HG03097 (cell line): ENCODE results near the gene GOLGA6L9.
"Not testable (repeated sequence)": the region's sequence is repeated elsewhere in the genome, so short reads cannot be mapped to it uniquely, and the experiment has no call there.

Experiments used
- ATAC-seq: cut with Tn5 transposase; IDR thresholded peaks from one replicate; pipeline ENCODE4 v1.9.1; 2021; ENCODE audit not compliant: unreplicated experiment, low FRiP score

GOLGA6L9 gene, protein sequence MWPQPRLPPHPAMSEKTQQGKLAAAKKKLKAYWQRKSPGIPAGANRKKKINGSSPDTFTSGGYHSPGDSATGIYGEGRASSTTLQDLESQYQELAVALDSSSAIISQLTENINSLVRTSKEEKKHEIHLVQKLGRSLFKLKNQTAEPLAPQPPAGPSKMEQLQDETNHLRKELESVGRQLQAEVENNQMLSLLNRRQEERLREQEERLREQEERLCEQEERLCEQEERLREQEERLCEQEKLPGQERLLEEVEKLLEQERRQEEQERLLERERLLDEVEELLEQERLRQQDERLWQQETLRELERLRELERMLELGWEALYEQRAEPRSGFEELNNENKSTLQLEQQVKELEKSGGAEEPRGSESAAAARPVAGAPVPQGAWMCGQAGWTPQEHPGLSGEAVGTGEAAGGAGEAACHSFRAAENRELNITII

GRCh38 chr15:82429693-82430092, at the start of gene GOLGA6L9:
GOLGA6L9 (plus strand) TSS chr15:82429816; CDS start chr15:82430080, 264 bp downstream.
- ATAC-seq, result not testable (repeated sequence)

- ATAC-seq, result not testable (repeated sequence)
Measured at GRCh38 chr15:82381330-82381955, 48.2 kb upstream of the GOLGA6L9 start.

DNA sequence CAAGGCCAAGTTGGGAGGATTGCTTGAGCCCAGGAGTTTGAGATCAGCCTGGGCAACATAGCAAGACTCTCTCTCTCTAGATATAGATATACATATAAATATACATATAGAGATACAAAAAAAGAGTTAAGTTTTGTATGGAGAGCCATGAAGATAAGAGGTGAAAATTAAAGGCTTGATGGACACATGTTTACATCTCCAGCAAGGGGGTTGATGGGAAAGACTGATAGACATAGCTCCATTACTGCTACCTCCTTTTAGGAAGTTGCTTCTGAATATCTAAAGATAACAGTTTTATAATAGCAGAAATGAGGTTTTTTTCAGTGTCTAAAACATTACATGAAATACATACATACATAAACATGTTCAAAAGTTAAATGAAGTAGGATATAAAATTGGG, 42.4 kb upstream of the GOLGA6L9 start:
- ATAC-seq, result not testable (repeated sequence)

GRCh38 chr15:82390152-82390551, 39.5 kb upstream of the GOLGA6L9 start:
- not testable (repeated sequence) for ATAC-seq

- ATAC-seq, result not testable (repeated sequence)
Measured at GRCh38 chr15:82392077-82392476, 37.5 kb upstream of the GOLGA6L9 start.

DNA sequence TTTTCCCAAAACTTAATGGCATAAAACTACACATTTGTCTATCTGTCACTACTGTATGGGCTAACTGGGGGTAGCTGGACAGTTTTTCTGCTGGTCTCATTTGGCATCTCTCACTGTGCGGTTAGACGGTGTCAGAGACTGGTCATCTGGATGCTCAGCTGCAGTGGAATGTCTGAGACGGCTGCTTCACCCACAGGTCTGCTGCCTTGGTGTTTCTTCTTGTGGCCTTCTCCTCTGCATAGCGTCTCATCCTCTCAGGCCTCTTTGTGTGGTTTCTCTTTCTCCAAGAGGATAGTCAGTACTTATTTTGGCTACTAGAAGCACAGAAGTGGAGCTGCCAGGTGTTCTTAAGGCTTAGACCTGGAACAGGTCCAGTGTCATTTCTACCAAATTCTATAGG, 35.9 kb upstream of the GOLGA6L9 start:
- ATAC-seq, result no peak

DNA sequence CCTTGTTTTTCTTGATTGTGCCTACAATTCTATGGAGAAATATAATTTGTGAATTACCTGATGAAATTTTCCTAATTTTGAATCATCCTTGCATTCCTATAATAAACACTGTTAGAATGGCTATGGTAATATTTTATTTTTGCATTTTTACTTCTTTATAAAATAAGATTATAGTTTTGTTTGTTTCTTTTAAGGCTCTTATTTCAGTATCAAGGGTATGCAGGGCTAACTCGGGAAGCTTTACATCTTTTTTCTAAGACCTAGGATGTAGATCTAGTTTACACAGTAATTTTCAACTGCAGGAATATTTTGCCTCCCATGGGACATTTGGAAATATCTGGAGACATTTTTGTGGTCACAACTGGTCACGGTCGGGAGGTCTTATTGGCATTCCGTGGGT, 33.8 kb upstream of the GOLGA6L9 start:
- not testable (repeated sequence) for ATAC-seq

GRCh38 chr15:82397817-82398216, 31.8 kb upstream of the GOLGA6L9 start:
- no peak for ATAC-seq

GRCh38 chr15:82398785-82399184, 30.8 kb upstream of the GOLGA6L9 start:
- no peak for ATAC-seq

- not testable (repeated sequence) for ATAC-seq
Measured at GRCh38 chr15:82399366-82400103, 30.1 kb upstream of the GOLGA6L9 start.

GRCh38 chr15:82401918-82402317, 27.7 kb upstream of the GOLGA6L9 start:
- ATAC-seq, result not testable (repeated sequence)

GRCh38 chr15:82402341-82402740, 27.3 kb upstream of the GOLGA6L9 start:
- ATAC-seq, result not testable (repeated sequence)

DNA sequence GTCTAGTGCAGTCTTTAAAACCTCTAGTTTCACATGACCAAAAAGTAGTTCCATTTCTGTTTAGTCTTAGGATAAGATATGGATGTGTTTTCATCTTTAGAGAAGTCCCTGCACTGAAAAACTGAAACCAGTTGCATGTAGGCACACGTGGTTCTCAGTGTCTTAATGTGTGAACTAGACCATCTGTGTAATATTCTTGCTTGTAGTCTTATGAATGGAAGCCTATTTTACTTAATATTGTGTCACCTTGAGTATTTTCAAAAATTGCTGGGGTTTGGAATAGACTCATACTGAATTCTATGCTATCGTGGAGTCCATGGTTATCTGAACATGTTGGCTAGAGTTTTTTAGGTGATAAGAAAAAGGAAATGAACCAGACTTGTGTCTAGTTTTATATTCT, 23.4 kb upstream of the GOLGA6L9 start:
- not testable (repeated sequence) for ATAC-seq

- ATAC-seq, result not testable (repeated sequence)
Measured at GRCh38 chr15:82410306-82410705, 19.3 kb upstream of the GOLGA6L9 start.

GRCh38 chr15:82411595-82411994, 18.0 kb upstream of the GOLGA6L9 start:
- ATAC-seq, result not testable (repeated sequence)

DNA sequence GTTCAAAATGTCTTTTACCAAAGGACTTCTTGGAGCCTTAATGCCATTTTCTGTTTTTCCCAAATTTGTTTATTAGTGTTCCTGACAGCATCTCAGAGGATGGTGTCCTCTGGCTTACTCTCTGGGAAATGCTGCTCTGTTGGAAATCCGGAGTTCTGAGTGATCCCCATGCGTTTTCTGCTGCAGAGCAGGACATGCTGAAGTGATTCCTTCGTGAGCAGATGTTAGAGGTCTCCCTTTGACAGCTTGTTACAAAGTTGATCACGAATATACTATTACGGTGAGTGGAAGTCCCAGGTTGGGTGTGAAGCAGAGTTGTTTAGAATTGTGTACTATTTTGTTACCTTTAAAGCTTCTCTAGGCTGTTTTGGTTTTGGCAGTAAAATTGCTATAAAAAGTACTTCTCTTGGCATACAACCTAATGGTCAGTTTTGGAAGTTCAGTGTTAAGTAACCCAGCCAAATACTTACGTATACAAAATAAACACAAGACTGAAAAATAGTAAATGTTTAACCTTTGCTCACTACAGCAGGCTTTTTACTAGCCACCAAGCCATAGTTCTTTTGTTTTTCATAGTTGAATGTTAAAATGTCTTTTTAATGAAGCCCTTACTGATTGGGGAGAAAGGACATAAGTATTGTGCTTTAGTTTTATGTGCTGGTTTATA, 15.0 kb upstream of the GOLGA6L9 start:
- not testable (repeated sequence) for ATAC-seq

GRCh38 chr15:82420516-82420915, 9.1 kb upstream of the GOLGA6L9 start:
- ATAC-seq, result not testable (repeated sequence)

DNA sequence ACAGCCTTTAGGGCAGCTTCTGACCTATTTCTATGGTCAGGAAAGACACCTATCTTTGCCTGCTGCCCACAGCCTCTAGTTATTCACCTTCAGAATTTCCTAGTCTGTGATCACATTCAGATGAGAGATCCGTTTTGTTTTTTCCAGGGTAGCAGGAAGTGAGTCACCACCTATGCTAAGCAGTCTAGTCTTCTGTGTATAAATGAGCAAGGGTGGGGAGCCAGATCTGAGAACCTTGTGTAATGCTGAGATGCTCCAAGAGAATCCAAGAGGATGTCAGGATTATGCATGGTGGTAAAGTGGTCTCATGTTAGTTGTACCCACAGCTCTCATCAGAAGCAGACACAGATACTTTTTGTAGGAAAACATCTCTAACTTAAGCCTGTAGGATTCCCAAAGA, 8.7 kb upstream of the GOLGA6L9 start:
- ATAC-seq, result not testable (repeated sequence)

GRCh38 chr15:82427117-82427516, 2.5 kb upstream of the GOLGA6L9 start:
- not testable (repeated sequence) for ATAC-seq

GRCh38 chr15:82445420-82445819, 15.8 kb downstream of the GOLGA6L9 start:
- ATAC-seq, result not testable (repeated sequence)
